Stimulated activated CD4-positive, alpha-beta T cell treated with anti-CD3 and anti-CD28 coated beads, Interleukin-12 subunit alpha, Interleukin-12 subunit beta, amount 100 ng/mL, for 48 hours (primary cell): ENCODE measurements around the gene MACROD2.

Source experiments
- DNase-seq, 3 donors: peaks; one replicate each; pipeline ENCODE4 v3.0.0-alpha.2; 2020; ENCODE audit warnings: low read depth in 2 of 3, low spot score in 1 of 3

Gene MACROD2

GRCh38 chr20:14845199-14846160 lies 850.2 kb downstream of the MACROD2 start:
- DNase-seq = no peak

DNA sequence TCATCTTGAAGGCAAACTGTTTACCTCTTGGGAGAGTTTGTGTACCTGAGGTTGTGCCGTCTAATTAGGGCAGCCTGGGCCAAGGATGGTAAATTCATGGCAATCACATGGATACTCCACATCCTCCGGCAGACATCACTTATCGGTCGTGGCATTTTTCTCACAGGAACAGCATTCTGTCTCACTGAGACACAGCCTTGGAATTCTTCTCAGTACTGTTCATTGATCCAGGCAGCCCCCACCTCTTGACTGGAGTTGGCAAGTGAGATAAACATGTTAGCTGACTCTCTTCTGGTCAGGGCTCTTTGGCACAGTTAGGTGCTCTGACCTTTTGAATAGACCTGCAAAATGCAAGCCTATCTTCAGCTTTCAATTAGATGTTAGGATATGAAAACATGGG lies 853.5 kb downstream of the MACROD2 start:
- no peak for DNase-seq

GRCh38 chr20:14853079-14853478 lies 857.8 kb downstream of the MACROD2 start:
- DNase-seq = no peak

GRCh38 chr20:14855171-14855570 lies 859.9 kb downstream of the MACROD2 start:
- DNase-seq = no peak

DNA sequence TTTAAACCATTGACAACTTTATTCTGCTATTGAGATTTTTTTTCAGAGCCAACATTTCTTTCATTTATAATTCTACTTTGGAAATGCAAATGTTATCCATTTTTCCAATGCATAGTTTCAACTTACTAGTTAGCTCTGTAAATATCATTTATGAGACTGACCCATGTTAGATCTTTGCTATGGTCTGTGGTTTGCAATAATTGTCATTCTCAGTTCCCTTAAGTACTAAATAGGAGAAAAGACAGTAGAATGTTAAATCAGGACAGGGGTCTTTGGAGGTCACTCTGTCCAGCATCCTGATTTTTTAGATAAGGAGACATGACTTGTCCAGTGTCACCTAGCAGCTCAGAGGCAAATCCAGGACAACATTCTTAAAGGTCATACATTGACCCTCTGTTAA lies 864.3 kb downstream of the MACROD2 start:
- no peak for DNase-seq

- DNase-seq = no peak
These were observed 865.1 kb downstream of the MACROD2 start for GRCh38 chr20:14860410-14860814.

DNA sequence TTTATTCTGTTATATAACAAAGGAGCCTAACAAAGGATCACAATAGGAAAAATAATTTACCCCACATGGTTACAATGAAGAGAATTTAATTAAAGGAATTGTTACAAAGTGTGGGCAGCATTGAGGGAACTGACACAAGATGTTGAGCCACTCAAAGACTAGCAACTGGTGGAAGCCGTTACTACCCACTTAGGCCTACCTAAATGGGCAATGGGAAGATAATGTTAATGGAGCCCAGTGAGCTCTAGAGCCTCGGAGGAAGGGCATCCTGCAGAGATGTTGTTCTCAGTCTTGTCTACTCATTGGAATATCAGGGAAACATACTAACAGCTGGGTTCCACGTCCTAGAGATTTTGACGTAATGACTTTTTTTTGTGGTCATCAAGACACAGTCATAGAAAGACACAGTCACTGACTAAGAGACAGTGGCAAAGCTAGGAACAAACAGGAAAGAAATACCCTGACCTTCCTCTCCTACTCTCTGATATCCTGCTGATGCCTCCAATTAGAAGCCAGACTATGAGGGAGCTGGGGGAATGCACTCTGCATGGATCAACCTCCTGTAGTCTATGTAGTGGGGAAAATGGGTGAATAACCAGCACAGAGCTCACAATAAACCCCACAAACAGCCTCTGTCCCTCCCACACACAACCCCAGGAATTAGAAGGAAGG lies 865.8 kb downstream of the MACROD2 start:
- DNase-seq = no peak

- no peak for DNase-seq
These were observed 869.9 kb downstream of the MACROD2 start for GRCh38 chr20:14865169-14865568.

DNA sequence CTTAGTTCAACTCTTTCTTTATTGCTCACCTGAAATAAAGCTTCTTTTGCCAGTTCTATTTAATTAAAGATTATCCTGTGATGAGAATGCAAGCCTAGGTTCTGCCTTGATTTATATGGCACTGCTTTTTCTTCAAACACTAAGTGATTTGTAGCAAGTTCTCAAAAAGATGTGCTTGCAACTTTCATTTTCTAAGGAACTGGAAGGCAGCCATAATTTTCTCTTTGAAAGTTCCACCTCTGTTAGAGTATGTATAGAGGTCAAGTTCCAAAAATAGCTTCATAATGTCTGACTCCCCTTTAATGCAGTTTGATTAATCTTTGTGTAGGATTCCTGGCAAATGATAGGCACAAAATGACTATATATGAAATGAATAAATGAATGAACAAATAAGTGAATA lies 870.4 kb downstream of the MACROD2 start:
- no peak for DNase-seq

DNA sequence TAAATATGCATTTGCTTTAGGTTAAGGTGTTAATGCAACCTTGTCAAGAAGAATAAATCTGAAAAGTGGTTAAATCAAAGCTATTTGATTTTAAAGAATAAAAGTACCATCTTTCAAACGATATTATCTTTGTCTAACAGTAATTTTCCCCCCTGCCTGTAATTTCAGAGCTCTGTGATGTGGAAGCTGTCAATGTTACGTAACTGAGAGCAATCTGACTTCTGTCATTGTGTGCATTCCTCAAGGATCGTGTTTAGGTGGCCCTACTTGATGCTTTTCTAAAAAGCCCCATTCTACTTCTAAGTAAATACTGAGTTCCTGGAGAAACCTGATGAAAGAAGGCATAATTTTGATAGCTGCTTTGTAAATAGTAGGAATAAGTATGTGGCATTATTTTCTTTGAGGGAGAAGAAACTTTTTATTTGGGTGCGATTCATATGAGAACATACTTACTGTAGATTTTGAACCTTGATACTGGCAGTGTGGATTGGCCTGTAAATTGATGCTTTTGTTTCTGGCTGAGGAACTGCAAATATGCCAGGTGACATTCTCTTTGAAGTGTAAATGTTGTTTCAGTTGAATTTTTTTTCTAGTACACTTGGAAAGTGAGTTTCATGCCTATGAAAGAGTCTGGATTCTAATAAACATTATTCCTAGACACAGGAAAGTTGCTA lies 871.7 kb downstream of the MACROD2 start:
- DNase-seq = no peak

GRCh38 chr20:14877301-14878028 lies 882.1 kb downstream of the MACROD2 start:
- no peak for DNase-seq

DNA sequence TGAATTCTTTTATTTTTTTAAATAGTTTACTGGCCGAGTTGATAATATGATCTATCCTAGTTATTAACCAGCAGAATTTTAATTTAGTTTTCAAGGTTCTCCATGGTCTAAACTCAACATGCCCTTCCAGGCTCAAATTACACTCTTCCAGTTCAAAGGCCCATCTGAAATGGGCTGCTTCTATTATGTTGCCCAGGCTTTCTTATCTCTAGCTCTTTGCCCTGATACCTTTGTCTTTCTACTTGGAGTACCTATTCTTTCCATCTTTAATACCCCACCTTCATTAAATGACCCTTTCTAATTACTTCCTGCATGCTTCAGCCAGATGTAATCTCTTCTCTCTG lies 883.3 kb downstream of the MACROD2 start:
- no peak for DNase-seq

GRCh38 chr20:14879020-14879697 lies 883.8 kb downstream of the MACROD2 start:
- no peak for DNase-seq

DNA sequence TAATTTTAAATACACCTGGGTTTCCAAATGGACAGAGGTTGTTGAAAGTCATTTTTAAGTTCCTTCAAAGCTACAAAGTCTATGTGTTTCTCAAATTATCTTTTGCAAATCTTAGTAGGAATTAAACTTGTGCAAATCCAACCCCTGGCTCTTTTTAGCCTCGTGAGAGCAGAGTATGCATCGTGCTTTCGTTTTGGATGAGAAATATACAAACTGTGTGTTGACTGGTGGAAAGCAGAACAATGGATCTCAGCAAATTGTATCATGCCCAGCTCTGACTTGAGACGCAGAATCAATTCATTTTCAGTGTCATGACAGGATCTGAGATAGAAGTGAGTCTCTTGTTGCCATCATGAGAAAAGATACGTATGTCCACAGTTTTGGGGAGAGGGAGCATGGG lies 884.5 kb downstream of the MACROD2 start:
- no peak for DNase-seq

- no peak for DNase-seq
These were observed 886.2 kb downstream of the MACROD2 start for GRCh38 chr20:14881518-14881917.

- no peak for DNase-seq
These were observed 886.8 kb downstream of the MACROD2 start for GRCh38 chr20:14882157-14882556.

DNA sequence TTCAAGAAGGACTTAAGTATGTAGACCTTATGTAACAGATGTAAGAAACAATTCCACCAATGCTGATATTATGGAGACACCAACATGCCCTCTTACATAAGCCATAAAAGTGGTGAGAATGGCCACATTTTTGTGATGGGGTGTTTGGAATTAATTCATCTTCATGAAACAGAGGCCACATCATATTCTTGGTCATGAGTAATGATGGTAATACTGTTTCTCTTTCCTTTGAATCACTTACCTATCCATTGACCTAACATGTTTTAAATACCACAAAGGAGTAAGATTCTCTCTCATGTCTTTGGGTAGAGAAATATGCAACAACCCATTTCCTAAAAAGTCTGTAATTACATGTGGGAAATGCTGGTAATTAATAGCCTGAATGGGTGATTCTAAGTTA lies 887.5 kb downstream of the MACROD2 start:
- DNase-seq = no peak

DNA sequence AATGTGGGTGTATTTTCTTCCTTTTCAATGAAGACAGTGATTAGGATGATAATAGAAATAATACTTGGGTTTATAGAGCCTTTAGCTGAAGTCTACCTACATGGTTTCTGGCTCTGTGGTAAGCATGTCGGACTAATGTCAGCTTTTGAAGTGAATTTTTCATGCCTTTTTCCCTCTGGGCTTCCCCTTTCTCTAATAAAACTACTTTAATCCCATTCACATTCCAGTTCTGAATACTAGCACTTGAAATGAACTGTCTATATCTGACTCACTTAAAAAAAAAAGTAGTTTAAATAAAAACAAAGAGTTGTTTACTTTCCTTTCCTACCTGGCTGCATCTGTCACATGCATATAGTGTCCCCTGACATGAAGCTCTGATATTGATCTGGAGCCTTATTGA lies 888.0 kb downstream of the MACROD2 start:
- no peak for DNase-seq

GRCh38 chr20:14885661-14886060 lies 890.3 kb downstream of the MACROD2 start:
- DNase-seq = no peak

- DNase-seq = no peak
These were observed 892.8 kb downstream of the MACROD2 start for GRCh38 chr20:14888134-14888533.
